ENCODE measurements around the gene PDCD7.

Gene PDCD7

GRCh38 chr15:65089206-65089824 is 44.3 kb downstream of the PDCD7 start:
- TF ChIP-seq MYC (IDR thresholded peaks at IDR 0.05; ENCODE audit: low read depth, low read length) (no peak), CTCF (IDR thresholded peaks at IDR 0.05; ENCODE audit: low read depth, low read length) (no peak), MAX (IDR thresholded peaks at IDR 0.05; ENCODE audit: low read depth, low read length) (no peak), POLR2A (IDR thresholded peaks at IDR 0.05; ENCODE audit: extremely low read depth, insufficient read length) (no peak)
- no peak overlapping the region for H3K4me3 ChIP-seq (ENCODE audit: low read depth, low read length)
- no peak for DNase-seq (ENCODE audit: low read depth)

- no peak overlapping the region for H3K4me3 ChIP-seq (ENCODE audit: low read depth, low read length)
- no peak for TF ChIP-seq POLR2A (IDR thresholded peaks at IDR 0.05; ENCODE audit: extremely low read depth, insufficient read length)
- no peak for TF ChIP-seq MYC (IDR thresholded peaks at IDR 0.05; ENCODE audit: low read depth, low read length)
- TF ChIP-seq MAX (IDR thresholded peaks at IDR 0.05; ENCODE audit: low read depth, low read length), result no peak
- no peak for TF ChIP-seq CTCF (IDR thresholded peaks at IDR 0.05; ENCODE audit: low read depth, low read length)
- DNase-seq (ENCODE audit: low read depth), result no peak
These were observed 45.0 kb downstream of the PDCD7 start for GRCh38 chr15:65088643-65089021.

- no peak for DNase-seq (ENCODE audit: low read depth)
- H3K4me3 ChIP-seq (ENCODE audit: low read depth, low read length), result no peak overlapping the region
- TF ChIP-seq POLR2A (IDR thresholded peaks at IDR 0.05; ENCODE audit: extremely low read depth, insufficient read length) (no peak), MYC (IDR thresholded peaks at IDR 0.05; ENCODE audit: low read depth, low read length) (no peak), MAX (IDR thresholded peaks at IDR 0.05; ENCODE audit: low read depth, low read length) (no peak), CTCF (IDR thresholded peaks at IDR 0.05; ENCODE audit: low read depth, low read length) (no peak)
These were observed 45.5 kb downstream of the PDCD7 start for GRCh38 chr15:65087873-65088642.

- H3K4me3 ChIP-seq (ENCODE audit: low read depth, low read length), result no peak overlapping the region
- TF ChIP-seq CTCF (IDR thresholded peaks at IDR 0.05; ENCODE audit: low read depth, low read length), result no peak
- TF ChIP-seq MYC (IDR thresholded peaks at IDR 0.05; ENCODE audit: low read depth, low read length), result no peak
- no peak for TF ChIP-seq POLR2A (IDR thresholded peaks at IDR 0.05; ENCODE audit: extremely low read depth, insufficient read length)
- no peak for TF ChIP-seq MAX (IDR thresholded peaks at IDR 0.05; ENCODE audit: low read depth, low read length)
- DNase-seq (ENCODE audit: low read depth), result no peak
These were observed 46.2 kb downstream of the PDCD7 start for GRCh38 chr15:65087411-65087810.

GRCh38 chr15:65086680-65087111 is 46.9 kb downstream of the PDCD7 start:
- H3K4me3 ChIP-seq (ENCODE audit: low read depth, low read length), result no peak overlapping the region
- TF ChIP-seq POLR2A (IDR thresholded peaks at IDR 0.05; ENCODE audit: extremely low read depth, insufficient read length), result no peak
- TF ChIP-seq MYC (IDR thresholded peaks at IDR 0.05; ENCODE audit: low read depth, low read length), result no peak
- TF ChIP-seq MAX (IDR thresholded peaks at IDR 0.05; ENCODE audit: low read depth, low read length), result no peak
- no peak for TF ChIP-seq CTCF (IDR thresholded peaks at IDR 0.05; ENCODE audit: low read depth, low read length)
- peak; percentile 27 for DNase-seq (ENCODE audit: low read depth)
